Neural crest cell (in vitro differentiated cells): Measurements from ENCODE around the gene POLR1B. TPM values are rescaled to one million over a fixed set of nuclear protein-coding genes. Genes with fewer than 3 reads are reported as not detected.
"Not testable (repeated sequence)": the region's sequence is repeated elsewhere in the genome, so short reads cannot be mapped to it uniquely, and the experiment has no call there.

ENCODE experiments used
- DNase-seq: peaks from one replicate; pipeline ENCODE4 v3.0.0; 2021; ENCODE audit warnings: low read depth, mixed read lengths, low spot score
- H3K27ac Mint-ChIP-seq: one replicate; pipeline ENCODE4 v1.8.0; 2021; ENCODE audit warnings: mild to moderate bottlenecking, mixed read lengths; ENCODE audit not compliant: unreplicated experiment
- H3K27me3 Mint-ChIP-seq: 2 replicates; pipeline ENCODE4 v1.8.0; 2021; ENCODE audit warnings: low read depth, mild to moderate bottlenecking, mixed read lengths
- H3K36me3 Mint-ChIP-seq: 2 replicates; pipeline ENCODE4 v1.8.0; 2021; ENCODE audit warnings: low read depth, mild to moderate bottlenecking, mixed read lengths
- H3K4me1 Mint-ChIP-seq: 2 replicates; pipeline ENCODE4 v1.8.0; 2021; ENCODE audit warnings: mixed read lengths
- H3K4me3 Mint-ChIP-seq: one replicate; pipeline ENCODE4 v1.8.0; 2021; ENCODE audit warnings: mild to moderate bottlenecking, mixed read lengths
- H3K9me3 Mint-ChIP-seq: 2 replicates; pipeline ENCODE4 v1.8.0; 2021; ENCODE audit warnings: mixed read lengths
- total RNA-seq: library from RNA; stranded (reverse); gene quantifications from 2 replicates; pipeline ENCODE4 v1.2.1, GENCODE V29; 2021
- TF ChIP-seq, protein P1 (sequence below): fragments of 200-600 bp; sonication (generic); conservative IDR thresholded peaks from 2 replicates; pipeline ENCODE4 v1.5.0; 2021; ENCODE audit warnings: antibody characterized with exemption, mild to moderate bottlenecking

The POLR1B gene
- total RNA-seq, 1 donor from 2014 or later: 39.9 TPM

DNA sequence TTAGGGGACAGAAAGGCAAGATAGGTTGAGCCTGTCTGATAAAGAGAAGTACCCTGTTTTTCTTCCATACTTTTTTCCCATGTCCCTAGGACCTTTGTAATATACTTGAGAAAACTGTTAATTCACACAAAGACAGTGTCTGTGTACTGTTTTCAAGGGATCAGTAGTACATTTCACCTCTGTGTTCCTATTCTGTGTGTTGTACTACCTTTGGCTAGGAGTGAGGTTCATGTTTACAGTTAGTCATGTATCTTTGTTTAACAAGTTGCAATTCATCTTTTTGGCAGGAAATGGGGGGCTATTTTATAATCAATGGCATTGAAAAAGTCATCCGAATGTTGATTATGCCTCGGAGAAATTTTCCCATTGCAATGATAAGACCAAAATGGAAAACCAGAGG lies 6.7 kb downstream of the POLR1B start:
- Mint-ChIP-seq H3K27me3 (no peaks in the 10 kb centered on the region), H3K36me3 (peaks cover 15% of the 10 kb centered on the region)

DNA sequence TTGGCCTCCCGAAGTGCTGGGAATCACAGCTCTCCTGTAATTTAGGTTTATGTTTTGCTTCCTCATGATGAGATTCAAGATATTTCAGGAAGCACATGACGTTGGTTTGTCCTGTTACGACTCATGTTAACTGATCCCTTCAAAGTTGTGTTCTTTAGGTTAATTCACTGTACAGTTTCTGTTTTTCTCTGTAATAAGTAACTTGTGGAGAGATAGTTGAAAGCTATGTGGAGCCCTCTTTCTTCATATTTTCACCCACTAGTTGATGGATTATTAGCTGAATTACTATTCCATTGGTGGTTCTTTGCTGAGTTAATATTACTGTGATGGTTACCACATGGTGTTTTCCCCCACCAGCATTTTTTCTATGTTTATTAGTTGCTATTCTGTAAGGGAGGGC lies 23.8 kb downstream of the POLR1B start:
- Mint-ChIP-seq H3K4me3 (no peak overlapping the region), H3K27me3 (no peaks in the 10 kb centered on the region)
- TF ChIP-seq, protein P1, sequence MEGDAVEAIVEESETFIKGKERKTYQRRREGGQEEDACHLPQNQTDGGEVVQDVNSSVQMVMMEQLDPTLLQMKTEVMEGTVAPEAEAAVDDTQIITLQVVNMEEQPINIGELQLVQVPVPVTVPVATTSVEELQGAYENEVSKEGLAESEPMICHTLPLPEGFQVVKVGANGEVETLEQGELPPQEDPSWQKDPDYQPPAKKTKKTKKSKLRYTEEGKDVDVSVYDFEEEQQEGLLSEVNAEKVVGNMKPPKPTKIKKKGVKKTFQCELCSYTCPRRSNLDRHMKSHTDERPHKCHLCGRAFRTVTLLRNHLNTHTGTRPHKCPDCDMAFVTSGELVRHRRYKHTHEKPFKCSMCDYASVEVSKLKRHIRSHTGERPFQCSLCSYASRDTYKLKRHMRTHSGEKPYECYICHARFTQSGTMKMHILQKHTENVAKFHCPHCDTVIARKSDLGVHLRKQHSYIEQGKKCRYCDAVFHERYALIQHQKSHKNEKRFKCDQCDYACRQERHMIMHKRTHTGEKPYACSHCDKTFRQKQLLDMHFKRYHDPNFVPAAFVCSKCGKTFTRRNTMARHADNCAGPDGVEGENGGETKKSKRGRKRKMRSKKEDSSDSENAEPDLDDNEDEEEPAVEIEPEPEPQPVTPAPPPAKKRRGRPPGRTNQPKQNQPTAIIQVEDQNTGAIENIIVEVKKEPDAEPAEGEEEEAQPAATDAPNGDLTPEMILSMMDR: no peak

More for the DNA sequence above, 6.7 kb downstream of the POLR1B start:
- Mint-ChIP-seq H3K27ac (no peak overlapping the region), H3K4me1 (peaks cover 8% of the 10 kb centered on the region), H3K4me3 (peak overlapping the region; percentile 2), H3K9me3 (no peaks in the 10 kb centered on the region)
- TF ChIP-seq, protein P1: no peak
- no peak for DNase-seq

DNA sequence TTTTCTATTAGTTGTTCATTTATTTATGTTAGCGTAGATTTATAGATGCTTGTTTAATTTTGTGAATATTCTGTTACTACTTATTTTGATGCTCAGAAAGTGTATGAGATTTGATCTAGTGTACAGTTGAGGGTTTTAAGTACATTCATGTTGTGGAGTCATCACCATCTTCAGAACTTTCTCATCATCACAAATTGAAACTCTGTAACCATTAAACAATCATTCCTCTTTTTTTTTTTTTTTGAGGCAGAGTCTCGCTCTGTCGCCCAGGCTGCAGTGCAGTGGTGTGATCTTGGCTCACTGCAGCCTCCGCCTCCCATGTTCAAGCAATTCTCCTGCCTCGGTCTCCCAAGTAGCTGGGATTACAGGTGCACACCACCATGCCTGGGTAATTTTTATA lies 24.2 kb downstream of the POLR1B start:
- H3K27me3 Mint-ChIP-seq, H3K4me3 Mint-ChIP-seq, H3K27ac Mint-ChIP-seq, H3K4me1 Mint-ChIP-seq, DNase-seq, H3K9me3 Mint-ChIP-seq: not testable (repeated sequence)
- H3K36me3 Mint-ChIP-seq: peaks cover 35% of the 10 kb centered on the region

More for the DNA sequence above, 23.8 kb downstream of the POLR1B start:
- H3K27ac Mint-ChIP-seq: no peak overlapping the region
- H3K36me3 Mint-ChIP-seq: peaks cover 34% of the 10 kb centered on the region
- no peaks in the 10 kb centered on the region for H3K9me3 Mint-ChIP-seq
- no peak for DNase-seq
- H3K4me1 Mint-ChIP-seq: no peaks in the 10 kb centered on the region

DNA sequence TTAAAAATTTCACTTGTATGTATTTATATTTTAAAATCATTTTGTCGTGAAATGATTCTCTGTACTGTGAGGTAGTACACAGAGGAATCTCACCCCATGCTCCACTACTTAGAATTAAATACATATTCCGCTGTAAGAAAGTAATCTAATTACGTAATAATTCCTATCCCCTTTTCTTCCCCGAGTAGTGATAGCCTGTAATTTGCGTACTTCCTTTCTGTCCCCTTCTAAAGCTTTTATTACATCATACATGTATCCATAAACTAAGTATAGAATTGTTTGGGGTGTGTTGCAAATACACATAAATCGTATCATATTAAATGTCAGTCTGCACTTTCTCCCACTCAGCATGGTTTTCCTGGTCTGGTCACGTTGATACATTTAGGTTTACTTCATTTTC lies 29.7 kb downstream of the POLR1B start:
- TF ChIP-seq, protein P1: no peak
- Mint-ChIP-seq H3K27ac (no peak overlapping the region), H3K27me3 (no peaks in the 10 kb centered on the region), H3K36me3 (peaks cover 32% of the 10 kb centered on the region), H3K4me3 (no peak overlapping the region), H3K4me1 (no peaks in the 10 kb centered on the region), H3K9me3 (no peaks in the 10 kb centered on the region)
- no peak for DNase-seq

DNA sequence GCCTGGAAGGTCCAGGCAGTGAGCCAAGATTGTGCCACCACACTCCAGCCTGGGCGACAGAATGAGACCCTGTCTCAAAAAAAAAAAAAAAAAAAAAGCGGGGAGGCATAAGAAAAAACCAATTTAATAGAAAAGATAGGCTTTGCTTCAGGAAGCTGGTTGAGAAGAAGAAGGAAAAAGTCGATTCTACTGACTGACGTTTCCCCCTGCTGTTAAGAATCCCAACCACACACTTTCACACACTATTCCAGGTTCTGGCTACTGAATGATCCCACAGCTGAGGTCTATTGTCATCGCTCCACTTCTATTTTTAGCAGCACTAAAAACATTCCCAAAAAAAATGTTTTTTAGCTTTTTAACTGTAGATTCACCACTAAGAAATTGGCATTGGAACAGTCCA lies 35.5 kb downstream of the POLR1B start:
- TF ChIP-seq, protein P1: peak; percentile 35
- no peak for DNase-seq
- H3K4me1 Mint-ChIP-seq: peaks cover 1% of the 10 kb centered on the region
- H3K9me3 Mint-ChIP-seq: no peaks in the 10 kb centered on the region
- no peaks in the 10 kb centered on the region for H3K27me3 Mint-ChIP-seq
- H3K36me3 Mint-ChIP-seq: no peaks in the 10 kb centered on the region
- H3K4me3 Mint-ChIP-seq: no peak overlapping the region
- no peak overlapping the region for H3K27ac Mint-ChIP-seq

DNA sequence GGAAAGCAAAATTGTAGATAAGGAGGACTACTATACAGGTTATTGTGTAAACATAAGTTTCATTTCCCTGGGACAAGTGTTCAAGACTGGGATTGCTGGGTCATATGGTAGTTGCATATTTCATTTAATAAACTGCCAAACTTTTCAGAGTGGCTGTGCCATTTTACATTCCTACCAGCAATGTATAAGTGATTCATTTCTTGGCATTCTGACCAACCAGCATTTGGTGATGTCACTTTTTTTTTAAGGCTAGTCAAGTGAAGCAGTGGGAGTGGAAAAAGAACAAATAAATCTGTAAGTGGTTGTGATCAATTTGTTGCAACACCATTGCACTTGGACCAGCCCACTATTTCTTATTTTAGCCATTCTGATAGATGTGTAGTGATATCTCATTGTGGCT lies 37.0 kb downstream of the POLR1B start:
- Mint-ChIP-seq H3K27me3 (no peaks in the 10 kb centered on the region), H3K4me1 (peaks cover 13% of the 10 kb centered on the region), H3K27ac (no peak overlapping the region), H3K36me3 (no peaks in the 10 kb centered on the region), H3K4me3 (no peak overlapping the region), H3K9me3 (no peaks in the 10 kb centered on the region)
- TF ChIP-seq, protein P1: no peak
- no peak for DNase-seq
